ENCODE measurements around the gene MCM3AP.

- TF ChIP-seq CTCF (IDR thresholded peaks at IDR 0.05; ENCODE audit: borderline replicate concordance, extremely low read depth, low read length, poor library complexity, severe bottlenecking) (no peak), EZH2 (IDR thresholded peaks at IDR 0.05; ENCODE audit: borderline replicate concordance, low read depth, low read length, severe bottlenecking) (no peak)
Measured at GRCh38 chr21:46304955-46305354, 19.5 kb upstream of the MCM3AP start.
